Measurements from ENCODE around the gene F5. TPM values are rescaled to one million over a fixed set of nuclear protein-coding genes. Genes with fewer than 3 reads are reported as not detected.
A peak's percentile ranks its signal among the peaks of the same experiment; 100 is the strongest.

F5 gene
- total and polyA plus RNA-seq, 2 experiments from 2014 or later = 0.01 TPM; not detected in 1

GRCh38 chr1:169561692-169562091, 24.6 kb downstream of the F5 start:
- no peaks in the 10 kb centered on the region for H3K36me3 ChIP-seq
- no peaks in the 10 kb centered on the region for H3K9me3 ChIP-seq (ENCODE audit: low read depth)
- no peaks in the 10 kb centered on the region for H3K4me1 ChIP-seq (ENCODE audit: low read depth)
- no peak overlapping the region for H3K4me3 ChIP-seq
- DNase-seq (ENCODE audit: low read depth in 1 of 2, low spot score in 1 of 2) = no peak
- peaks cover 3% of the 10 kb centered on the region for H3K27me3 ChIP-seq
- H3K27ac ChIP-seq = no peak overlapping the region
- TF ChIP-seq, protein P1, sequence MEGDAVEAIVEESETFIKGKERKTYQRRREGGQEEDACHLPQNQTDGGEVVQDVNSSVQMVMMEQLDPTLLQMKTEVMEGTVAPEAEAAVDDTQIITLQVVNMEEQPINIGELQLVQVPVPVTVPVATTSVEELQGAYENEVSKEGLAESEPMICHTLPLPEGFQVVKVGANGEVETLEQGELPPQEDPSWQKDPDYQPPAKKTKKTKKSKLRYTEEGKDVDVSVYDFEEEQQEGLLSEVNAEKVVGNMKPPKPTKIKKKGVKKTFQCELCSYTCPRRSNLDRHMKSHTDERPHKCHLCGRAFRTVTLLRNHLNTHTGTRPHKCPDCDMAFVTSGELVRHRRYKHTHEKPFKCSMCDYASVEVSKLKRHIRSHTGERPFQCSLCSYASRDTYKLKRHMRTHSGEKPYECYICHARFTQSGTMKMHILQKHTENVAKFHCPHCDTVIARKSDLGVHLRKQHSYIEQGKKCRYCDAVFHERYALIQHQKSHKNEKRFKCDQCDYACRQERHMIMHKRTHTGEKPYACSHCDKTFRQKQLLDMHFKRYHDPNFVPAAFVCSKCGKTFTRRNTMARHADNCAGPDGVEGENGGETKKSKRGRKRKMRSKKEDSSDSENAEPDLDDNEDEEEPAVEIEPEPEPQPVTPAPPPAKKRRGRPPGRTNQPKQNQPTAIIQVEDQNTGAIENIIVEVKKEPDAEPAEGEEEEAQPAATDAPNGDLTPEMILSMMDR (IDR thresholded peaks at IDR 0.05; ENCODE audit: low read depth, low read length) = no peak

- Histone ChIP-seq H3K9me3 (ENCODE audit: low read depth) (no peaks in the 10 kb centered on the region), H3K4me1 (ENCODE audit: low read depth) (no peaks in the 10 kb centered on the region), H3K36me3 (no peaks in the 10 kb centered on the region), H3K27ac (no peak overlapping the region), H3K4me3 (no peak overlapping the region), H3K27me3 (no peaks in the 10 kb centered on the region)
- DNase-seq (ENCODE audit: low read depth in 1 of 2, low spot score in 1 of 2) = no peak
- TF ChIP-seq, protein P1 (IDR thresholded peaks at IDR 0.05; ENCODE audit: low read depth, low read length) = no peak
Observed at GRCh38 chr1:169557131-169557530, 29.1 kb downstream of the F5 start.

DNA sequence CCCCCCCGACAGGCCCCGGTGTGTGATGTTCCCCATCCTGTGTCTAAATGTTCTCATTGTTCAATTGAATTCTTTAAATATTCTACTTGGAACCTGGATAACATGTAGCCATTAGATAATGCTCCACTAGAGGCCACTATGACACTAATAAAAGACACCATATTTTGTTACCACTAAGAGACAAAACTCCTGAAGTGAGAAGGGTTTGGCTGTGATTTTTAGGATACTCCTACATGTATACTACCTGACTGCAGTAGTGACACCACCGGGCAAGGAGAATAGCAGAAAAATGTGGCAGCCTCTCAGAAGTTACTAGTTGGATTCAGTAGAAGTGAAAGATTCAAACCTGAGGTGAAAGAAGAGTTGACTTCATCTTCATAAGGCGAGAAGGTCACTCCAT, 36.0 kb downstream of the F5 start:
- Histone ChIP-seq H3K4me3 (no peak overlapping the region), H3K4me1 (ENCODE audit: low read depth) (peaks cover 9% of the 10 kb centered on the region)
- peak; percentile 53 to 68 for DNase-seq (ENCODE audit: low read depth in 1 of 2, low spot score in 1 of 2)

GRCh38 chr1:169548282-169548681, 38.0 kb downstream of the F5 start:
- TF ChIP-seq, protein P1 (IDR thresholded peaks at IDR 0.05; ENCODE audit: low read depth, low read length) = no peak
- no peak for DNase-seq (ENCODE audit: low read depth in 1 of 2, low spot score in 1 of 2)
- Histone ChIP-seq H3K9me3 (ENCODE audit: low read depth) (no peaks in the 10 kb centered on the region), H3K27me3 (no peaks in the 10 kb centered on the region), H3K27ac (no peak overlapping the region), H3K4me1 (ENCODE audit: low read depth) (peaks cover 9% of the 10 kb centered on the region), H3K36me3 (no peaks in the 10 kb centered on the region), H3K4me3 (no peak overlapping the region)

More for the DNA sequence above, 36.0 kb downstream of the F5 start:
- Histone ChIP-seq H3K9me3 (ENCODE audit: low read depth) (no peaks in the 10 kb centered on the region), H3K27me3 (no peaks in the 10 kb centered on the region), H3K27ac (no peak overlapping the region), H3K36me3 (no peaks in the 10 kb centered on the region)
- TF ChIP-seq, protein P1 (IDR thresholded peaks at IDR 0.05; ENCODE audit: low read depth, low read length) = peak; percentile 51

- peaks cover 9% of the 10 kb centered on the region for H3K4me1 ChIP-seq (ENCODE audit: low read depth)
Observed at GRCh38 chr1:169546087-169546995, 39.9 kb downstream of the F5 start.

More at GRCh38 chr1:169546087-169546995, 39.9 kb downstream of the F5 start:
- TF ChIP-seq, protein P1 (IDR thresholded peaks at IDR 0.05; ENCODE audit: low read depth, low read length) = peak; percentile 78
- no peak overlapping the region for H3K27ac ChIP-seq
- no peaks in the 10 kb centered on the region for H3K9me3 ChIP-seq (ENCODE audit: low read depth)
- no peaks in the 10 kb centered on the region for H3K36me3 ChIP-seq
- DNase-seq (ENCODE audit: low read depth in 1 of 2, low spot score in 1 of 2) = peak; percentile 82 to 90
- H3K27me3 ChIP-seq = no peaks in the 10 kb centered on the region
- no peak overlapping the region for H3K4me3 ChIP-seq
